Activated naive CD4-positive, alpha-beta T cell (primary cell): ENCODE data around the gene SLC2A4RG.
"Not testable (repeated sequence)": the region's sequence is repeated elsewhere in the genome, so short reads cannot be mapped to it uniquely, and the experiment has no call there.

Source experiments
- DNase-seq, 4 experiments: peaks; one replicate each; lab custom pipeline; 2025; lab: John Stamatoyannopoulos, UW

Gene SLC2A4RG

GRCh38 chr20:63712191-63712590 lies 27.4 kb upstream of the SLC2A4RG start:
- no peak for DNase-seq

GRCh38 chr20:63714858-63715257 lies 24.7 kb upstream of the SLC2A4RG start:
- no peak for DNase-seq

- no peak for DNase-seq
These were observed 20.6 kb upstream of the SLC2A4RG start for GRCh38 chr20:63718996-63719395.

- DNase-seq: not testable (repeated sequence)
These were observed 16.5 kb upstream of the SLC2A4RG start for GRCh38 chr20:63722967-63723622.

DNA sequence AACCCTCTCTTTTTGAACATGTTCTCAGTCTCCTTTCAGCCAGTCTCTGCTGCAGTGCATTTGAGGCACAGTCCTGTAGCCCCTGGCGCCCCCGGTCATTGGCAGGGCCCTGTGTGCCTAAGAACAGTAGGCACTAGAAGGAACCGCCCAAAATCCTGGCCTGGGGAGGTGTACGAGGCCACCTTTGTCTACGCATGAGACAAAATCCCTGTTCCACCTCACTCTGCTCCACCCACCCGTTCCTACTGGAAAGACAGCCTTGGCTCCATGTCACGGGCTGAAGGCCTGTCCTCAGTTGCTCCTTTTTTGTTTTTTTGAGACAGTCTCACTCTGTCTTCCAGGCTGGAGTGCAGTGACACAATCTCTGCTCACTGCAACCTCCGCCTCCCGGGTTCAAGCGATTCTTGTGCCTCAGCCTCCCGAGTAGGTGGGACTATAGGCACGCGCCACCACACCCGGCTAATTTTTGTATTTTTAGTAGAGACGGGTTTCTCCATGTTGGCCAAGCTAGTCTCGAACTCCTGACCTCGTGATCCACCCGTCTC lies 9.3 kb upstream of the SLC2A4RG start:
- DNase-seq: not testable (repeated sequence)

DNA sequence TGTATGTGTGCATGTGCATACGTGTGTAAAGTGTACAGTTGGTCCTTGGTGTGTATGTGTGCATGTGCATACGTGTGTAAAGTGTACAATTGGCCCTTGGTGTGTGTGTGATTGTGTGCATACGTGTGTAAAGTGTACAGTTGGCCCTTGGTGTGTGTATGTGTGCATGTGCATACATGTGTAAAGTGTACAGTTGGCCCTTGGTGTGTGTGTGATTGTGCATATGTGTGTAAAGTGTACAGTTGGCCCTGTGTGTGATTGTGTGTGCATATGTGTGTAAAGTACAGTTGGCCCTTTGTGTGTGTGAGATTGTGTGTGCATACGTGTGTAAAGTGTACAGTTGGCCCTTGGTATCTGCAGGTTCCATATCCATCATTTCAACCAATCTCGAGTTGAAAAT lies 8.2 kb upstream of the SLC2A4RG start:
- DNase-seq: no peak

DNA sequence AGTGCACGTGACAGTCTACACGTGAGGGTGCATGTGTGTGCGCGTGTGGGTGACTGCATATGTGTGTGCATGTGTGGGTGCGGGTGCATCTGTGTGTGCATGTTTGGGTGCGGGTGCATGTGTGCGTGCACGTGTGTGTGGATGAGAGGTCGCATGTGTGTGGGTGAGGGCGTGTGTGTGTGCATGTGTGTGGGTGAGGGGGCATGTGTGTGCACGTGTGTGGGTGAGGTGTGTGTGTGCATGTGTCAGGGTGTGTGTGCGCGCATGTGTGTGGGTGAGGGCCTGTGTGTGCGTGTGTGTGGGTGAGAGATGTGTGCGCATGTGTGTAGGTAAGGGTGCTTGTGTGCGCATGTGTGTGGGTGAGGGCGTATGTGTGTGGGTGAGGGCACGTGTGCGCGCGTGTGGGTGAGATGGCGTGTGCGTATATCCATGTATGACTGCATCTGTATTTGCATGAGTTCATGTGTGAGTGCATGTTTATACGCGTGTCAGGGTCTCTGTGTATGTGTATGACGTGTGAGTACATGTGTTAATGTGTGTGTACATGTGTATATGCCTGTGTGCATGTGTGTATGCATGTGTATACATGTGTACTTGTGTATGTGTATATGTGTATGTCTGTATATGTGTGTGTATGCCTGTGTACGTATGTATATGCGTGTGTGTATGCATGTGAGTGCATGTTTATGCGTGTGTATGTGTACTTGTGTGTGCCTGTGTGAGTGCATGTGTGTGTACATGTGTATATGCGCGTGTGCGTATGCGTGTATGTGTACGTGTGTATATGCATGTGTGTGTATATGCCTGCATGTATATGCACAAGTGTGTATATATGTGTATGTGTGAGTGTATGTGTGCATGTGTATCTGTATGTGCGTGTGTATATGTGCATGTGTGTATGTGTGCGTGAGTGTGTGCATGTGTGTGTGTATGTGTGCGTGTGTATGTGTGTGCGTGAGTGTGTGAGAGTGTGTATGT lies 7.2 kb upstream of the SLC2A4RG start:
- no peak for DNase-seq

- DNase-seq: no peak
These were observed 6.5 kb upstream of the SLC2A4RG start for GRCh38 chr20:63733117-63733516.

DNA sequence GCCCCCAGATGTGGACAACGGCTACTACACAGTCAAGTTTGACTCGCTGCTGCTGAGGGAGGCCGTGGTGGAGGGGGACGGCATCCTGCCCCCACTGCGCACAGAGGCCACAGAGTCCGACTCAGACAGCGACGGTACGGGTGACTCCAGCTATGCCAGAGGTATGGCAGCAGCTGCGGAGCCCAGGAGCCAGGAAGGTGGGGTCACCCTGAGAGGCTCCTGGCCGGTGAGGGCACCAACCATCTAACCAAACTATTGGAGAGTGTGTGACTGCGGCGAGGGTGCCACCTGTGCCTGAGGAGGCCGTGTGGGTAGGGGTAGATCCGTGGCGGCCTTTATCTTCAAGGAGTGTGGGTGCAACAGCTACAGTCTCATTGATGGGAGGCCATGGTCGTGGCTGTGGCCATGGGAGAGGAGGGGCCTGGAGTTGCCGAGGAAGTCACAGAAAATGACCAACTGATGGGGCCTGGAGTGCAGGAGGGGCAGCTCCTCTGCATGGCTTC lies 5.9 kb upstream of the SLC2A4RG start:
- no peak for DNase-seq

GRCh38 chr20:63734111-63734945 lies 5.2 kb upstream of the SLC2A4RG start:
- DNase-seq: no peak

- no peak for DNase-seq
These were observed 4.4 kb upstream of the SLC2A4RG start for GRCh38 chr20:63734946-63735858.

GRCh38 chr20:63735859-63736718 lies 3.5 kb upstream of the SLC2A4RG start, which contains the start of gene LIME1:
Gene LIME1 (plus strand): TSS chr20:63736664. CDS start chr20:63737550, 886 bp downstream.
- DNase-seq: peak in 2 of 4 experiments; percentile 54 to 78

GRCh38 chr20:63736893-63737694 lies 2.5 kb upstream of the SLC2A4RG start:
- DNase-seq: peak in 2 of 4 experiments; percentile 33 to 44

DNA sequence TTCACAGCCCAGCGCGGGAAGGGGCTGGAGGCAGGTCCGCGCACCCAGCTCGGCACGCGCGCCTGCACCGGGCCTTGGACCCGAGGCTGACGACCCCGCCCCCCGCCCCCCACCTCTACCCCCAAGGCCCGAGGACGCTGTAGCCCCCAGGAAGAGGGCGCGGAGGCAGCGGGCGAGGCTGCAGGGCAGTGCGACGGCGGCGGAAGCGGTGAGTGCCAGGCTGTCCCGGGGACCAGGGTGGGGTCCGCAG lies 2.0 kb upstream of the SLC2A4RG start:
- DNase-seq: no peak

DNA sequence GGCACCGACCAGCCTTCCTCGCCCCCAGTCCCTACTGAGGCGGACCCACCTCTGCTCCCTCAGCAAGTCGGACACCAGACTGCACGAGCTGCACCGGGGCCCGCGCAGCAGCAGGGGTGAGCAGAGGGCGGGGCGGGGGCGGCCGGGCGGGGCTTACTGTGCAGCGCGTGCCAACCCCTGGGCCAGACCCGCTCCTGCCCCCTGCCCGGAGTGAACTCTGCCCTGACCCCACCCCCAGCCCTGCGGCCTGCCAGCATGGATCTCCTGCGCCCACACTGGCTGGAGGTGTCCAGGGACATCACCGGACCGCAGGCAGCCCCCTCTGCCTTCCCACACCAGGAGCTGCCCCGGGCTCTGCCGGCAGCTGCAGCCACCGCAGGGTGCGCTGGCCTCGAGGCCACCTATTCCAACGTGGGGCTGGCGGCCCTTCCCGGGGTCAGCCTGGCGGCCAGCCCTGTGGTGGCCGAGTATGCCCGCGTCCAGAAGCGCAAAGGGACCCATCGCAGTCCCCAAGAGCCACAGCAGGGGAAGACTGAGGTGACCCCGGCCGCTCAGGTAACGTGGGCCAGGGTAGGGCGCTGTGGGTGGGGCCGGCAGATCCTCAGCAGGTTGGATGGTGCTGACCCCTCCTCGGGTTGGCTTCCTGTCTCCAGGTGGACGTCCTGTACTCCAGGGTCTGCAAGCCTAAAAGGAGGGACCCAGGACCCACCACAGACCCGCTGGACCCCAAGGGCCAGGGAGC lies 1.5 kb upstream of the SLC2A4RG start:
- peak in 1 of 4 experiments; percentile 34 for DNase-seq

DNA sequence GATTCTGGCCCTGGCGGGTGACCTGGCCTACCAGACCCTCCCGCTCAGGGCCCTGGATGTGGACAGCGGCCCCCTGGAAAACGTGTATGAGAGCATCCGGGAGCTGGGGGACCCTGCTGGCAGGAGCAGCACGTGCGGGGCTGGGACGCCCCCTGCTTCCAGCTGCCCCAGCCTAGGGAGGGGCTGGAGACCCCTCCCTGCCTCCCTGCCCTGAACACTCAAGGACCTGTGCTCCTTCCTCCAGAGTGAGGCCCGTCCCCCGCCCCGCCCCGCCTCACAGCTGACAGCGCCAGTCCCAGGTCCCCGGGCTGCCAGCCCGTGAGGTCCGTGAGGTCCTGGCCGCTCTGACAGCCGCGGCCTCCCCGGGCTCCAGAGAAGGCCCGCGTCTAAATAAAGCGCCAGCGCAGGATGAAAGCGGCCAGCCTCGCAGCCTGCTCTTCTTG lies 868 bp upstream of the SLC2A4RG start:
- peak in 1 of 4 experiments; percentile 37 for DNase-seq

GRCh38 chr20:63740070-63740626 lies 572 bp downstream of the SLC2A4RG start:
- DNase-seq: peak in 2 of 4 experiments; percentile 23 to 52
